GM19351 (cell line): ENCODE data around the gene KCNF1.

ENCODE experiments used
- ATAC-seq: cut with Tn5 transposase; IDR thresholded peaks from one replicate; pipeline ENCODE4 v1.9.1; 2021; ENCODE audit warnings: mild to moderate bottlenecking, moderate library complexity; ENCODE audit not compliant: unreplicated experiment

Gene KCNF1

GRCh38 chr2:10901160-10901939 lies 10.4 kb upstream of the KCNF1 start:
- ATAC-seq, result no peak

- ATAC-seq, result no peak
These were observed 7.9 kb upstream of the KCNF1 start for GRCh38 chr2:10903861-10904210.

GRCh38 chr2:10904455-10904854 lies 7.3 kb upstream of the KCNF1 start:
- no peak for ATAC-seq

GRCh38 chr2:10905006-10905861 lies 6.5 kb upstream of the KCNF1 start:
- ATAC-seq, result no peak

GRCh38 chr2:10905862-10906143 lies 5.9 kb upstream of the KCNF1 start:
- ATAC-seq, result no peak

GRCh38 chr2:10906926-10907625 lies 4.7 kb upstream of the KCNF1 start:
- no peak for ATAC-seq

- ATAC-seq, result no peak
These were observed 3.5 kb upstream of the KCNF1 start for GRCh38 chr2:10908195-10908594.

- no peak for ATAC-seq
These were observed 2.4 kb upstream of the KCNF1 start for GRCh38 chr2:10909050-10909995.

- ATAC-seq, result no peak
These were observed 1.8 kb upstream of the KCNF1 start for GRCh38 chr2:10909996-10910341.

- no peak for ATAC-seq
These were observed 1.1 kb upstream of the KCNF1 start for GRCh38 chr2:10910625-10911024.

- no peak for ATAC-seq
These were observed 470 bp downstream of the KCNF1 start for GRCh38 chr2:10912076-10912731.

GRCh38 chr2:10912796-10913455 lies 1.2 kb downstream of the KCNF1 start:
- ATAC-seq, result no peak

- no peak for ATAC-seq
These were observed 2.0 kb downstream of the KCNF1 start for GRCh38 chr2:10913501-10914271.

GRCh38 chr2:10914272-10914693 lies 2.5 kb downstream of the KCNF1 start:
- ATAC-seq, result no peak

GRCh38 chr2:10915236-10915635 lies 3.5 kb downstream of the KCNF1 start:
- ATAC-seq, result no peak

GRCh38 chr2:10915731-10916276 lies 4.1 kb downstream of the KCNF1 start:
- ATAC-seq, result no peak

GRCh38 chr2:10916953-10917352 lies 5.2 kb downstream of the KCNF1 start:
- no peak for ATAC-seq

- no peak for ATAC-seq
These were observed 6.2 kb downstream of the KCNF1 start for GRCh38 chr2:10917927-10918326.
